Ectodermal cell (in vitro differentiated cells): ENCODE results near the gene SLC1A5.

Experiments
- H3K27ac ChIP-seq: 2 replicates; pipeline ENCODE4 v1.7.0; 2013; ENCODE audit warnings: mild to moderate bottlenecking, low read depth, low read length; ENCODE audit not compliant: insufficient read depth, poor library complexity, severe bottlenecking
- H3K27me3 ChIP-seq: 2 replicates; pipeline ENCODE4 v1.7.0; 2013; ENCODE audit warnings: mild to moderate bottlenecking, low read length; ENCODE audit not compliant: insufficient read depth, control insufficient read depth, poor library complexity, severe bottlenecking
- H3K36me3 ChIP-seq: one replicate; pipeline ENCODE4 v1.7.0; 2013; ENCODE audit warnings: low read length; ENCODE audit not compliant: control insufficient read depth, insufficient read depth
- H3K4me1 ChIP-seq: one replicate; pipeline ENCODE4 v1.7.0; 2013; ENCODE audit warnings: low read length; ENCODE audit not compliant: control insufficient read depth, insufficient read depth
- H3K4me3 ChIP-seq: 2 replicates; pipeline ENCODE4 v1.7.0; 2013; ENCODE audit warnings: low read depth, low read length, control low read depth; ENCODE audit not compliant: insufficient read depth
- H3K9me3 ChIP-seq: 2 replicates; pipeline ENCODE4 v1.7.0; 2013; ENCODE audit warnings: mild to moderate bottlenecking, low read length, moderate library complexity; ENCODE audit not compliant: control insufficient read depth
- WGBS, 2 experiments: methylation state at CpG; one replicate each; pipeline ENCODE4 v1.1.7; 2013; ENCODE audit warnings: missing lambda C conversion rate in 2 of 2; 5-methylcytosine and 5-hydroxymethylcytosine counted together

Gene SLC1A5

GRCh38 chr19:46802152-46802551 lies 13.8 kb upstream of the SLC1A5 start:
- Histone ChIP-seq H3K4me1 (no peaks in the 10 kb centered on the region), H3K9me3 (no peaks in the 10 kb centered on the region), H3K27ac (no peak overlapping the region), H3K4me3 (no peak overlapping the region), H3K27me3 (no peaks in the 10 kb centered on the region), H3K36me3 (no peaks in the 10 kb centered on the region)
- WGBS, 2 experiments, result 94% methylated on average over 5 of the region's 5 CpGs

GRCh38 chr19:46798713-46799112 lies 10.3 kb upstream of the SLC1A5 start:
- Histone ChIP-seq H3K4me1 (no peaks in the 10 kb centered on the region), H3K9me3 (no peaks in the 10 kb centered on the region), H3K27ac (no peak overlapping the region), H3K4me3 (no peak overlapping the region), H3K27me3 (no peaks in the 10 kb centered on the region), H3K36me3 (no peaks in the 10 kb centered on the region)
- 76 to 100% methylated on average over 1 to 2 of the region's 2 CpGs for WGBS, 2 experiments

- H3K4me3 ChIP-seq, result no peak overlapping the region
- no peaks in the 10 kb centered on the region for H3K4me1 ChIP-seq
- no peak overlapping the region for H3K27ac ChIP-seq
- no peaks in the 10 kb centered on the region for H3K9me3 ChIP-seq
- 79 to 92% methylated on average over 1 of the region's 1 CpG for WGBS, 2 experiments
- no peaks in the 10 kb centered on the region for H3K27me3 ChIP-seq
- H3K36me3 ChIP-seq, result no peaks in the 10 kb centered on the region
Observed at GRCh38 chr19:46797881-46798280, 9.5 kb upstream of the SLC1A5 start.

GRCh38 chr19:46791944-46792343 lies 3.5 kb upstream of the SLC1A5 start:
- no peaks in the 10 kb centered on the region for H3K36me3 ChIP-seq
- WGBS, 2 experiments, result 89 to 93% methylated on average over 5 of the region's 5 CpGs
- no peak overlapping the region for H3K27ac ChIP-seq
- no peak overlapping the region for H3K4me3 ChIP-seq
- H3K9me3 ChIP-seq, result no peaks in the 10 kb centered on the region
- H3K27me3 ChIP-seq, result no peaks in the 10 kb centered on the region
- no peaks in the 10 kb centered on the region for H3K4me1 ChIP-seq

GRCh38 chr19:46789371-46789770 lies 977 bp upstream of the SLC1A5 start:
- Histone ChIP-seq H3K36me3 (no peaks in the 10 kb centered on the region), H3K9me3 (no peaks in the 10 kb centered on the region), H3K4me3 (no peak overlapping the region), H3K4me1 (peaks cover 13% of the 10 kb centered on the region), H3K27me3 (no peaks in the 10 kb centered on the region), H3K27ac (no peak overlapping the region)
- whole genome bisulfite sequencing, 2 experiments, result 90 to 92% methylated on average over 8 of the region's 8 CpGs

GRCh38 chr19:46788968-46789338 lies 559 bp upstream of the SLC1A5 start:
- Histone ChIP-seq H3K4me1 (peaks cover 17% of the 10 kb centered on the region), H3K9me3 (no peaks in the 10 kb centered on the region), H3K4me3 (peak overlapping the region; percentile 89), H3K36me3 (no peaks in the 10 kb centered on the region), H3K27me3 (no peaks in the 10 kb centered on the region), H3K27ac (no peak overlapping the region)
- WGBS, 2 experiments, result 58 to 62% methylated on average over 9 of the region's 9 CpGs

- no peaks in the 10 kb centered on the region for H3K27me3 ChIP-seq
- H3K4me1 ChIP-seq, result peaks cover 23% of the 10 kb centered on the region
- peak overlapping the region; percentile 89 for H3K4me3 ChIP-seq
- WGBS, 2 experiments, result 0% methylated on average over 80 of the region's 80 CpGs
- peaks cover 5% of the 10 kb centered on the region for H3K36me3 ChIP-seq
- peak overlapping the region; percentile 78 for H3K27ac ChIP-seq
- H3K9me3 ChIP-seq, result no peaks in the 10 kb centered on the region
Observed at GRCh38 chr19:46787331-46788261, 798 bp downstream of the SLC1A5 start.

- 1% methylated on average over 5 of the region's 5 CpGs for WGBS, 2 experiments
- Histone ChIP-seq H3K9me3 (no peaks in the 10 kb centered on the region), H3K27ac (peak overlapping the region; percentile 78), H3K36me3 (peaks cover 9% of the 10 kb centered on the region), H3K4me3 (peak overlapping the region; percentile 89), H3K4me1 (peaks cover 23% of the 10 kb centered on the region), H3K27me3 (no peaks in the 10 kb centered on the region)
Observed at GRCh38 chr19:46787040-46787330, 1.4 kb downstream of the SLC1A5 start.

GRCh38 chr19:46786236-46787039 lies 2.0 kb downstream of the SLC1A5 start:
- H3K4me3 ChIP-seq, result peak overlapping the region; percentile 89
- H3K36me3 ChIP-seq, result peaks cover 13% of the 10 kb centered on the region
- H3K27ac ChIP-seq, result peak overlapping the region; percentile 78
- H3K27me3 ChIP-seq, result no peaks in the 10 kb centered on the region
- H3K4me1 ChIP-seq, result peaks cover 23% of the 10 kb centered on the region
- 5 to 6% methylated on average over 20 of the region's 20 CpGs for WGBS, 2 experiments
- H3K9me3 ChIP-seq, result no peaks in the 10 kb centered on the region

GRCh38 chr19:46785980-46786235 lies 2.5 kb downstream of the SLC1A5 start:
- H3K4me3 ChIP-seq, result peak overlapping the region; percentile 89
- H3K9me3 ChIP-seq, result no peaks in the 10 kb centered on the region
- H3K27me3 ChIP-seq, result no peaks in the 10 kb centered on the region
- 58 to 74% methylated on average over 4 of the region's 4 CpGs for WGBS, 2 experiments
- H3K4me1 ChIP-seq, result peaks cover 23% of the 10 kb centered on the region
- peaks cover 16% of the 10 kb centered on the region for H3K36me3 ChIP-seq
- H3K27ac ChIP-seq, result peak overlapping the region; percentile 78
